HG02884 (cell line): ENCODE data around the gene SRGAP2.
"Not testable (repeated sequence)": the region's sequence is repeated elsewhere in the genome, so short reads cannot be mapped to it uniquely, and the experiment has no call there.

ENCODE experiments used
- ATAC-seq: cut with Tn5 transposase; IDR thresholded peaks from one replicate; pipeline ENCODE4 v1.9.1; 2021; ENCODE audit warnings: mild to moderate bottlenecking, moderate library complexity; ENCODE audit not compliant: unreplicated experiment

Gene SRGAP2

DNA sequence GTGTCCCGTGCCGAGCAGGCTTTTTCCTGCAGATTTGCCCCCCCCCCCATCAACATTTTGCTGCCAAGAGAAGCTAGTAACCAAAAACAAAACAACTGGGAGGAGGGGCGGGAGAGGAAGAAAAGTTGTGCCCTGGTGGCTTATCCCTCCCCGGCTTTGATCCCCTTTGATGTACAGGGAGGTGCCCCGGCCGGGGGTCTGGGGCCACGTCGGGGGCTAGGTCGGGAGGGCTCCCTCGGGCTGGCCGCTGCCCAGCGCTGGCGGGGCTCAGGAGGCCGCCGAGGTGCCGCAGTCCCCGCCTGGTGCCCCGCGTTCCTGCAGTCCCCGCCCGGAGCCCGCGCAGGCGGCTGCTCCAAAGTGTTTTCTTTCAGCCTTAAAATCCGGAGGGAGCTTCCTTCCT is 1.5 kb downstream of the SRGAP2 start:
- ATAC-seq, result not testable (repeated sequence)

DNA sequence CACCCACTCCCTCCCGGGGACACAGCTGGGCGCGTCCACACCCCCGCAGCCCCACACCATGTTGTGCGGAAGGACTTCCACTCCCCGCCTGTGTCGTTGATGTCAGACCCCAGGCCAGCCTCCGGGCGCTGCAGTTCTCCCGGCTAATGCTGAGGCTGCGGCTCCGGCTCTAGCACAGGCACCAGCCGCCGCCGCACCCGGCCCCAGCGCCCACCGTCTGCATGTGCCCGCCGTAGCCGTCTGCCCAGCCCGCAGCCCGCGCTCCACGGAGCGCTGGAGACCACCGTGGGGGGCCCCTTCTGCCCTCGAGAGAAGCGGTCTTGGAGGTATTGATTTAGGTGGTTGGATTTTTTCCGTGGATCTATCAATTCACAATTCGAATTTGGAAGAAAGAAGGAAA is 2.2 kb downstream of the SRGAP2 start:
- ATAC-seq, result not testable (repeated sequence)

DNA sequence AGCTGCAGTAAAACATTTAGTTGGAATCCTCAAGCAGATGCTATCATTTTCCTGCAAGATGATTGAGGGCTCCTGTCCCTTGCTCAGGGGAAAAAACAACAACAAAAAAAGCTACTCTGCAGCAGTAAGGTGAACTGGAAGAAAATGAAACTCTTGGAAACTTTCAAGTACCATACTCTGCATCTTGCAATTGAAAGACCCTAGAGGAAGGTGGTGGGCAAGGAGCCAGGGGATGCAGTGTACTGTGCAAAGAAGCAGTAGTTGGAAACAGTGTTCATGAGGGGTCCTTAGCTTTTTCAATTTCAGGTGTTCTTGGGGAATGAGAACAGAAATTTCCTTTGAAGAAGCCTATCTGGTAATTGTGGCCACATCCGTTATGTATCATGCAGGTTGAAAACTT is 7.5 kb downstream of the SRGAP2 start:
- not testable (repeated sequence) for ATAC-seq

DNA sequence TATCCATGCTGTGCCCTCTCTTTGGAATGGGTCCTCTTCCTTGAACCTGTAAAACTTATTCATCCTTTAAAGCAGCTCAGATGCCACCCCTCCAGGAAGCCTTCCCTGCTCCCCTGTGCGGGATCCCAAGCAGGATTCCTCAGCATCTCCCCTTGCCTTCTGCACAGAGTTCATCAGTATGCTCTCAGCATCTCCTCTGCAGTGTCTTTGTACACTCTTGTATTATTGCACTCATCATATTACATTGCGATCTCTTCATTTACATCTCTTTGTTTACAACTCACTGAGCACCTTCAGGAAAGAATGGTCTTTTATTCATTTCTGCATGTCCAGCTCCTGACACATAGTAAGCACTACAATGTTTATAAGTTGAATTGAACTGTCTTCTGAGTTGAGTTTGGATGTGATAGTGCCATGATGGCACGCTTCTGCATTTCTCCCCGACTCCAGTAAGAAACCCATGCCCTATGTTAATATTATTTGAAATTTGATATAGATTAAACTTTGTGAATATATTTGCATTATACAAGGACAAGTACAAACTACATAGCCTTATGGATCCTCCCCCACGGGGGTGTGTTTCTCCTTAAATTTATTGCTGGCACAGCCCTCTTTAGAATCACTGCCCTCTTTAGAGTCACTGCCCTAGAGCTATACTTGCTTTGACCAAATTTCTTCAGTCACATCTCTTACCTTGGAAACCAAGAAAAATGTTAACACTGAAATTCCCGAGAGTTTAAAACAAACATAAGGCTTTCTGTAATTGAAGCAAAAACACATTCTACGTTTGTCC is 12.5 kb downstream of the SRGAP2 start:
- ATAC-seq, result not testable (repeated sequence)

DNA sequence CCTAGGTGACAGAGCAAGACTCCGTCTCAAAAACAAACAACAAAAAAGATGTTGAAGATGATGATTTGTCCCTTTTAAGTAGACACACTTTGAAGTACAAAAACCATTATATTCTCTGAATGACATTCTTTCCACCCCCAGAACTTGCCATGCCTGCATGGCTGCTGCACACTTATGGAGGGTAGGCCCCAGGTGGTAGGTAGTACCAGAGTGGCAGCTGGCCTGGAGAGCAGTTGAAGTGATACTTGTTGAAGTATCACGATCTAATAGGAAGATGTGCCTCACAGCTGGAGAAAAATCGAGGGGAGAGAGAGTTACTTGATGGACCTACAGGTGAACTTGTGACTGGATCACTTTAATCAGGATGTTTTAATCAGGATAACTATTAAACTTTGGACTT is 14.9 kb downstream of the SRGAP2 start:
- not testable (repeated sequence) for ATAC-seq

DNA sequence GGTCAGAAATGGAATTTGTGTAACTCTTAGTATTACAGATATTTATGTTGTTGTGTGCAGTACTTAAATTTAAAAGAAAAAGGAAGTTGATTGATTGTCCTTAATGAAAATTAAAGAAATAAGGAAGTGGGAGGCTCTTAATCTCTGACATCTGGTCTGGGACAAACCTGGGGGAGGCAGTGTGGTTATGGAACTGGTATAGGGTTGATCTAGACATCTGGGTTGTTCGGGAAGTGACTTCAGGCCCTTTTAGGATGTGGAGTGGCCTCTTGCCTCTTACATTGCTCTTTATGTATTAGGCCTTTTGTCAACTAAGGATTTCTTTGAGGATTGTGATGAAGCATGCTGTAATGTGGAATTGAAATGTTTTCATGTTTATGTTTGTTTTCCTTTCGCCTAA is 15.4 kb downstream of the SRGAP2 start:
- not testable (repeated sequence) for ATAC-seq

DNA sequence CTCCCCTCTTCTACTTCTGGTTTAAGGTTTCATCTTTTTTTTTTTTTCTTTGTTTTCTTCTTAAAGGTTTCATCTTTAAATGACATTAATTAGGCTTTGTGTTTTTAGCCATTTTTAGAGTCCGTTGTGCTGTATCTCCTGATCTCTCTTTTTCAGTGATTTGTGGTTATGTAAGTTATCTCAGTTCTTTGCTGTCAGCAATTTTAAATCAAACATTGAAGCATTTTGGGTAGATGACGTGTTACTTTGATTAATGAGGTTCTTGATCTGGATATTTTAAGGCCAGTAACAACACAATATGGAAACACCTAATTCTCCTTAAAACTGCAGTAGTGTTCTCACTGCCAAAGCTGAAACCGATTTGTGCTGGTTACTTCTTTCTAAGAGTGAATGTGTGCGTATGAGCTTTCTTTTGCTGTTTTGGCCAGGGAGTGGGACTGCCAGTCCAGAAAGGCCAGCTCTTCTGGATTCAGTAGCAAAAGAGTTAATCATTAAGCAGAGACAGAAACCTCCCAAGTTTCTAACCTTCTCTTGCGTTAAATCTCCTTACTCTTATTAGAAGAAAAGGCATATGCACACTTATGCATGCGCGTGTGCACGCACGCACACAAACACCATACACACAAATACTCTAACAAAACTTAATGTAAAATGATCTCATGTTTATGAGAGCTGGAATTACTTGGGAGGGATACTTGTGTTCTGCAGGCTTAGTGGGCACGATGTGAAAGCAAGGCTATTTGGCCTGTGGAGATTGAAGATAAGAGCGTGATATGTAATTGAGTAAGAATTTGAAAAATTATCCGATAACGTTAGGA is 16.4 kb downstream of the SRGAP2 start:
- ATAC-seq, result not testable (repeated sequence)

DNA sequence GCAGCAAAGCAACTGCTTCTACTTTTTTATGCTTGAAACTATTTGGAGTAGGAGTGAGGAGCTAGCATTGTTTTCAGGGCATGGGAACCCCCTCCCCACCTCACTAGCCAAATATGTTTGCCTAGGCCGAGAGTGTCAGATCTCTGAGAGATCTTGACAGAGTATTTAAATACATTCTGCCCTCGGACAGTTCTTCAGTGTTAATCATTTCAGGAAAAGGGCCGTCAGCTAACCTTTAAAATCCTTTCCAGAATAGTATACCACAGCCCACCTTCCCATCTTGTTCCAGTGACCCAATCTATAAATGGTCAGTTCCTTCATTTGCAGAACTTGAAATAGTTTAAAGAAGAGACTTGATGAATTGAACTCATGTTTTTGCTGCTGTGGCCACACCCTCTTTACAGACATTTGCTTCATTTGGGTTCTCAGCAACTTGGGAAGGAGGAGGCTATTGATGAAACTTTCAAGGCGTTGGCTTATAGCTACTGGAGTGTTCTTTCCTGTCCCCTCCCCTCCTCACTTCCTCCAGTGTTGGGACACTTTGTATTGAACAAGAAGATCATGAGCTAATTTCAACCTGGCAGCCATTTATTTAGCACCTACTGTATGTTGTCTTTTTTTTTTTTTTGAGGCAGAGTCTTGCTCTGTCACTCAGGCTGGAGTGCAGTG is 17.1 kb downstream of the SRGAP2 start:
- not testable (repeated sequence) for ATAC-seq

DNA sequence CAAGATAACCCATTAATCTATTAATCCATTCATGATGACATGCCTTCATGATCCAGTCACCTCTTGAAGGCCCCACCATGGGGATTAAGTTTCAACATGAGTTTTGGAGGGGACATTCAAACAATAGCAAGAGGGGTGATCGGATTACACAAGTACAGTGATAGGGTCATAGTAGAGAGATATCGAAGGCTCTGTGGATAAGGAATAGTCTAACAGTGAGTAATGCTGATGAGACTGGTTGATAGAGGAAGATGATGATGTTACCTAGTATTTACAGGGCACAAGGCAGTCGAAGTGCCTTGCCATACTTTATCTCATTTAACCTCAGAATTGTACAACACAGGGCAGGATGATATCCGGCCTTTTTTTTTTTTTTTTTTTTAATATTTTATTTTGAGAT is 18.2 kb downstream of the SRGAP2 start:
- ATAC-seq, result not testable (repeated sequence)

DNA sequence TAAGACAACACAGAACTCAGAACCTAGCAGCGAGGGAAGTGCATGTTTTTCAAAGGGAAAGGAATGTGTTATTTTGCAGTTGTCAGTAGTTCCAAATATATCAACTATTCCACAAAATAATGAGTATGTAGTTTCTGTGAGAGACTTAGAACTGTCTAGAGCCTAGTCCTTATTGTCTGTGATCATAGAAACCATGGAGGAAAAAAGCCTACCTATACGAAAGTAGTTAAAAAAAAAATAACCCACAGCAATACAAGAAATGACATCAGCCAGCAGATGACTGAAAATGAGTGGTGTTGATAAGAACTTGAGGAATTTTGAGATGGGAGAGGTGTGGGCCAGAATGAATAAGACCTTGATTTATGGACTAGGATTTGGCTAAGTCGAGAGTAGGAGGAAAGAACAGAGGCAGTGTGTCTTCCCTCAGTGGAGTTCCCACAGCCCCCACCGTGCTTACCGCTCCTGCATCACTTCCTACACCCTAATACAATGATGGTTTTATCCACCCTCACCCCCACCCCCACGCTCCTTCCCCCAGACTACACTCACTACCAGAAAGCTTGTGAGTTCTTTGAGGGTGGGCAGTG is 20.9 kb downstream of the SRGAP2 start:
- ATAC-seq, result not testable (repeated sequence)

DNA sequence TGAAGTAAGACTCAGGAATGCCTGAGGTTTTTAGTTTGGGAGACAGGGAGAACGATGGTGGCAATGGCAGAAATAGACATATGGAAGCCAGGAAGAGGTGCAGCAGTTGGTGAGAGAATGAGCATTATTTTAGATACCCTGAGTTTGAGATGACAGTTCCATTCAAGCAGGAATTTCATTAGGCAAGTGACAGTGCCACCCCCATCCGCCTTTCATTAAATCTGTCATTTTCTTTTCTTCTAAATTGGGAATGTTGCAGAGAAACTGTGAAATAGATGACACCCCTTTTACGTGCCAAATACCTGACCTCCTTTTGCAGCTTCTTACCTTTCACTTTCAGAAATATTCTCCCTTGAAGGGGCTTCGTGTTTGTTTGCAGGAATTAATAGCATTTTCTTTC is 22.0 kb downstream of the SRGAP2 start:
- ATAC-seq, result not testable (repeated sequence)

DNA sequence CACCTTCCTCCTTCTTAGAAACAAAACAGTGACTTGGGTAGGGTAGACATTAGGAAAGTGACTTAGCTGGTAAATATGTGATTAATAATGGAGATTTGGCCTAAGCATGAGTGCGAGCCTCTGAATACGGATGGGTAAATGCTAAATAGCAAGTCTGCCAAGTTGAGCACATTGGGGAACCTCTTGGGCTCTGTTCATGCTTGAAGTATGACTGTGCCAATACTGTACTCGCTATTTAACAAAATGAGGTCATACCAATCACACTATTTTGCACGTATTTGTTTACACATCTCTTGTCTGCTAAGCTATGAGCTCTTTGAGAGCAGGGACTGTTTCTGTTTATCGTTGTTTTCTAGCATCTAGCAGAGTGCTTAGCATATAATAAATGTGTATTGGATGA is 23.5 kb downstream of the SRGAP2 start:
- ATAC-seq, result not testable (repeated sequence)

DNA sequence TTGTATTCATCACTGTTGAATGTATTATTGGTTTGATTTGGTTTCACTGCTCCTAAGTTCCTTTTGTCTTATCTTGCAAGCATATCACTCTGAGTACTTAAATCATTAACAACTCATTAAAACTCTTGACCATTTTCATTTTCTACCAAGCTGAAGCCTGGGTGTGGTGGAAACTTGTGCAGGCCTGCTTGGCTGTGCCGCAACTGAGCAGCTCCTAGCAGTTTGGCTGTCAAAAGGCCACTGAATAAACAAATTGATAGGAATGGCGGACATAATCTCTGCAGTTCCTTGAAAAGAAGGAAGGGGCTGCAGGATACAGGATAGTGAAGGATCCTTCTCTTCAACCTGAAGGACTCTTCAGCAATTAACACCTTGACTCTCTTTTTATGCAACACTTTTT is 25.9 kb downstream of the SRGAP2 start:
- not testable (repeated sequence) for ATAC-seq

DNA sequence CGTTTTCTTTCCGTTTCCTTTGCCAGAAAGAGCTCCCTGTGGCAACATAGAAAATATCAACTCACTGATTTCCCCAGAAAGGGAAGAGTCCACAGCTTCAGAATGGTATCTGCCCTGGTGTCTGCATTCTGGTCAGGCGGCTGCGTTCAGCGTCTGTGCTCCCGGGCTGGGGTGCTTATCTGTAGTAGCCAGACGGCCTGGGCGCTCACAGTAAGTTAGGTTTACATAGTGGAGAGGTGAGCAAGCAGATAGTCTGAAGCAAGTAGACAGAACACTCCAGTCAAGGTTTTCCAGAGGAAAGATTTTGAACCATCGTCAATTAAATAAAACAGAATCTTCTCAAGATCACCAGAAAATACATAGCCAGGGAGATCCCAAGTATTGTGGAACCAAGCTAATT is 28.6 kb downstream of the SRGAP2 start:
- ATAC-seq, result not testable (repeated sequence)

DNA sequence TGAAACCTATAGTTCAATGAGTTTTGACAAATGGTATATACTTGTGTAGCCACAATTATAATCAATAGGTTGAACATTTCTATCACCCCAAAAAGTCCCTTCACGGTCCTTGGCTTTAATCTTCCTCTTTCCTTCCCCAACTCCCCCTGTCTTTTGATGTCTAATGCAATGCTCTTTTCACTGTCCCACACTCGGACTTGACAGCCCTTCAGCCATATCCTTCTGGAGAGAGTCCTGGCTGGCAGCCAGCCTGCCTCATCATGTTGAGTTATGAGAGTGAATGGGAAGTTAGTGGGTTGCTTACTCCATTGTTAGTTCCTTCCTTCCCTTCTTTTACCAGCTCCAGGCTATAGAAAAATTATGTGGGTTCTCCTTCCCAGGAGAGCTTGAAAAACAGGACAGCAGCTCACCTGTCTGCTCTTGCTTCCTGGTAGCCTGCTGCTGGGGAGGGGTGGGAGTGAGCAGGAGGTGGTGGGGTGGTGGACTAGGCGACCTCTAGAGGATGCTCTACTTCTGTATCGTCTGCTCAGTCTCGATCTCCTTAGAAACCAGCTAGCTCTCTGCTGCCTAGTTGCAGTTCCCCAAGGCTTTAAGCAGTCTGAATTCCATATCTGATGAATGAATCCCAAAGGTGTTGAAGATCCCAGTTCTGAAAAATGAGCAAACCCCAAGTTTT is 29.8 kb downstream of the SRGAP2 start:
- peak; percentile 70 for ATAC-seq

DNA sequence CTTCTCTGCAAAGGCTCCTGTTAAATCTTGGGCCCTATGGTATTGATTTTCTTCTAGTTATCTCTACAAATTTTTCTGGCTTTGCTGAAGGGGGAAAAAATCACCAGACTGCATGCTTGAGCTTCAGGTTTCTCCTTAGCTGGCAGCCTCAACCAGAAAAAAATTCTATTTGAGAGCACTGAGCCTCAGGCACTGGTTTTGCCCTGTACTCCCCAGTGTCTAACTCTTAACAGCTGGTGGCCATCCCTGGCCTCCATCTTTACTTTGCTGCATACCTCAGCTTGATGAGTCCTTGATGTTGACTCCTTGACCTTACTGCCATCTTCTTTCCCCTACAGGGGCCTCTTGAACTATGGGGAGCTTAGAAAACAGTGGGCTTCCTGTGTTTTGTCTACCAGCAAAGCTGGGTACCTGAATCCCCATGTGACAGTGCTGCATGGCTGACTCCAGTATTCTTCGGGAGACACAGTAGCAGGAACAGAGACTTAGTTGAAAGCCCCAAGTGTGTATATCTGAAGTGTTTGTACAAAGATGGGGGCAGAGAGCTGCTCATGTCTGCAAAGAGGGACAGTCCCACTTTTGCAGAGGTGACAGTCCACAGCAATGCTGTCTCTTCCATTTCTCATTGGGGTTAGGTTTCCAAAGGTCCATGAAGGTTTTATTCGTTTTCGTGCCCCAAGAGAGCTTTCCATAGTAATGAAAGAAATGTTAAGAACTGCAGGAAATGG is 31.0 kb downstream of the SRGAP2 start:
- not testable (repeated sequence) for ATAC-seq

DNA sequence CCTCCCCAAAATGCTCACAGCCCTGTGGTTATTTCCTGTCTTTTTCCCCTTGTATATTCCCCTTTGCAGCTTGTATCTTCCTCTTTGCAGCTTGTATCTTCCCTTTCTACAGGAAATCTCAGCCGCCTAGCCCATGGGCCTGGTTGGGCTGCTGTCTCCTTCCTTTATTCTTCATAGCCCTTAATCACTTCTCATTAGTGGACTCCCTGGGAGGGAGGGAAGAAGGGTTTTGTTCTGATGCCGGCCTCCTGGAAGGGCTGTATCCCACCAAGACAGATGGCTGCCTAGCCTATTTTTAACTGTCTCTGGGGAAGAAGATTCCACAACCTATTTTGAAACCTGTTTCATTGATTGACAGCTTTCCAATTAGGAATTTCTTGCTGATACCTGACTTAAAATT is 31.8 kb downstream of the SRGAP2 start:
- not testable (repeated sequence) for ATAC-seq

DNA sequence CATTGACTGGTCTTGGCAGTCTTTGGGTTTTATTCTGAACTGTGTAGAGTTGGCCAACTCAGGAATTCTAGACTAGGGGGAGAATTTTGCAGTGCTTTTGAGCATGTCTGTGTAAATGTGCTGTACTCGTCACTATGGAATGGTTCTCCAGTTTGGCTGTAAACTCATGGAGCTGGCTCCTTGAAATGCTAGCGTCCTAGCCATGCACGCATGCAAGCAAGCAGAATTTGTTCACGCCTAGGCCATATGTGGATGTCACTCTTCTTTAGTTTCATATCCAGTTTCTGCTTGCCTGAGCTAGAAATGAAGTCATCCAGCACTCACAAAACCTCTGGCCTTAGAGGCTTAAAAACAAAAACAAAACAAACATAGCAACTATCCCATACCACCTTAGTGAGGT is 36.9 kb downstream of the SRGAP2 start:
- ATAC-seq, result peak; percentile 36

DNA sequence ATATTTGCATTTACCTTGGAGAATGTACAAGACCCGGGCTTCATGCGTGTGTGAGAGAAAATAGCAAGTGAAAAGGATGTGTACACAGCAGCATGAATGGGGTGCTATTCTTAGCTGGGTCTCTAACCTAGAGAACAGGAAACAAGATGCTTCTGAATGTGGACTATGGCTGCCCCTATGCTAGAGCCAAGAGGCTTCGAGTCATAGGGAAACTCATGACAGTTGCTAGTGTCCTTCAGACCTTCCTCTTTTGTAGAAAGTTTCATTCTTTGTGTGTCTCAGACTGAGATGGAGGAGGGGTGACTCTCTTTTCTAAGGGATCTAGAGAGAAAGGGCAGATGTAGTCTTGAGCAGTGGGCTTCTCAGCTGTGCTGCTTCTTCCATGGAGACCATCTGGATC is 40.0 kb downstream of the SRGAP2 start:
- peak; percentile 98 for ATAC-seq

DNA sequence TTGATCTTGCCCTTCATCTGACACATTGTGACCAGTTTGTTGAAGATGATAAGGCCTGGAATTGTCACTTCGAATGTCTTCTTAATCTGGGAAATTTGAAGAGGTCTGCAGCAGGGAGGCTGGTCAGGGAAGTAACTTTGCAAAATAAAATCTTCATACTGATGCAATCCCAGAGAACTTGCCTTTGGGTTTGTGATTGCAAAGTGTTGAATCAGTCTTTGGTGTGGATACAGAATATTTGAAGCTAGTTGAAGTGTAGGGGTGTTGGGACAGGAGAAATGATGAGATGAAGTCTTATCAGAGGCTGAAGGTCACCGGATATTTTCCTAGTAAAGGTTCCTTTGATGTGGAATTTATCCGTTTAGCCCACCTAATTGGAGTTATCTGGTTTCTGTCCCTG is 42.1 kb downstream of the SRGAP2 start:
- ATAC-seq, result not testable (repeated sequence)
